ENCODE measurements around the gene RIBC2.

- TF ChIP-seq E2F8 (IDR thresholded peaks at IDR 0.05; ENCODE audit: low read depth, partially characterized antibody), result no peak
- TF ChIP-seq CBX5 (IDR thresholded peaks at IDR 0.05; ENCODE audit: low read depth), result no peak
- no peak for TF ChIP-seq EZH2 (IDR thresholded peaks at IDR 0.05; ENCODE audit: borderline replicate concordance, control insufficient read depth, low read depth, low read length)
- TF ChIP-seq CTCF (IDR thresholded peaks at IDR 0.05 in 2 of 3, conservative IDR thresholded peaks at IDR 0.05 in 1 of 3; ENCODE audit: control insufficient read depth in 2 of 3, extremely low read depth in 1 of 3, insufficient read depth in 1 of 3, low read depth in 3 of 3, low read length in 3 of 3), result no peak
- no peak for TF ChIP-seq SIX5 (IDR thresholded peaks at IDR 0.05; ENCODE audit: low read depth, low read length, severe bottlenecking)
- no peak for TF ChIP-seq TCF7 (IDR thresholded peaks at IDR 0.05; ENCODE audit: borderline replicate concordance)
- TF ChIP-seq JUNB (IDR thresholded peaks at IDR 0.05), result no peak
- TF ChIP-seq POLR2AphosphoS5 (IDR thresholded peaks at IDR 0.05; ENCODE audit: low read length), result no peak
- no peak for TF ChIP-seq SMC3 (IDR thresholded peaks at IDR 0.05; ENCODE audit: borderline replicate concordance, low read length)
- no peak for TF ChIP-seq ZBTB11 (CRISPR knock-in tag; IDR thresholded peaks at IDR 0.05)
- no peak for TF ChIP-seq PML (IDR thresholded peaks at IDR 0.05; ENCODE audit: low read length)
- no peak for TF ChIP-seq CHD2 (IDR thresholded peaks at IDR 0.05; ENCODE audit: borderline replicate concordance, low read depth, low read length)
- TF ChIP-seq CREB1 (IDR thresholded peaks at IDR 0.05; ENCODE audit: low read depth), result no peak
- TF ChIP-seq POLR2AphosphoS2 (IDR thresholded peaks at IDR 0.05; ENCODE audit: low read depth, low read length), result no peak
Measured at GRCh38 chr22:45468872-45469271, 55.4 kb downstream of the RIBC2 start.
